HCT116 (cell line): ENCODE results near the gene CWC27. TPM values are rescaled to one million over a fixed set of nuclear protein-coding genes. Genes with fewer than 3 reads are reported as not detected.

Experiments used
- ATAC-seq: fragments of 200-7000 bp; cut with Tn5 transposase; 2 replicates; pipeline ENCODE4 v1.9.1; 2020; ENCODE audit warnings: mild to moderate bottlenecking, moderate library complexity
- BruUV-seq: library from RNA; stranded (reverse); fragments of 400-500 nt; replicated peaks from 2 replicates; lab custom pipeline; 2021; lab: Mats Ljungman, UMichigan
- CTCF ChIA-PET: fragments of 300-600 bp; sonication (Branson Sonifier 250); formaldehyde crosslinking; loops from one replicate; lab custom pipeline; 2021; ENCODE audit warnings: antibody characterized with exemption; lab: Charles Lee
- POLR2A ChIA-PET: fragments of 300-600, 350-600 bp; sonication (Branson Sonifier 250); formaldehyde crosslinking; loops from one replicate; lab custom pipeline; 2021; ENCODE audit warnings: antibody characterized with exemption; lab: Charles Lee
- RAD21 ChIA-PET, 2 experiments: fragments of 300-600 bp; sonication (Branson Sonifier 250); formaldehyde crosslinking; loops; one replicate each; lab custom pipeline; 2023; ENCODE audit warnings: low total read pairs in 2 of 2; ENCODE audit not compliant: uncharacterized antibody in 2 of 2, unreplicated experiment in 2 of 2, low non-redundant PET in 1 of 2; lab: Charles Lee
- DNase-seq: peaks from one replicate; pipeline ENCODE4 v3.0.0-alpha.2; 2010; ENCODE audit warnings: low read depth, low spot score
- H2AFZ ChIP-seq: fragments of 200-600 bp; shearing (Covaris generic), sonication (generic); 2 replicates; pipeline ENCODE4 v1.6.1; 2017; ENCODE audit warnings: low read depth, mixed run types, mixed read lengths, antibody characterized with exemption, low read length; ENCODE audit not compliant: poor library complexity, severe bottlenecking
- H3K27ac ChIP-seq: 2 replicates; pipeline ENCODE4 v1.5.1; 2012; ENCODE audit warnings: low read depth, low read length
- H3K27me3 ChIP-seq: fragments of 200-600 bp; sonication (generic); 2 replicates; pipeline ENCODE4 v1.6.1; 2016; ENCODE audit warnings: mixed run types, low read length, mixed read lengths; ENCODE audit not compliant: insufficient read depth
- H3K36me3 ChIP-seq, 2 experiments: fragments of 200-500 bp in 1 of 2; fragments of 200-600 bp in 1 of 2; sonication (Bioruptor generic) in 1 of 2; sonication (generic) in 1 of 2; 2 replicates each; pipeline versions ENCODE4 v1.5.1 to v1.6.1; 2014 to 2016; ENCODE audit warnings: low read length in 2 of 2, inconsistent platforms in 1 of 2, mixed read lengths in 1 of 2, mixed run types in 1 of 2; ENCODE audit not compliant: insufficient read depth in 2 of 2, control insufficient read depth in 1 of 2
- H3K4me1 ChIP-seq, 2 experiments: fragments of 200-600 bp in 1 of 2; sonication (generic) in 1 of 2; 2 replicates each; pipeline versions ENCODE4 v1.5.1 to v1.6.1; 2012 to 2017; ENCODE audit warnings: low read length in 2 of 2, inconsistent platforms in 1 of 2, mild to moderate bottlenecking in 1 of 2, mixed read lengths in 1 of 2, mixed run types in 1 of 2, moderate library complexity in 1 of 2; ENCODE audit not compliant: insufficient read depth in 2 of 2, control insufficient read depth in 1 of 2
- H3K4me2 ChIP-seq: fragments of 200-600 bp; sonication (generic); 2 replicates; pipeline ENCODE4 v1.6.1; 2017; ENCODE audit warnings: mixed run types, low read length, mixed read lengths
- H3K4me3 ChIP-seq, 2 experiments: fragments of 200-600 bp in 1 of 2; sonication (generic) in 1 of 2; replicated peaks in 1 of 2; 2 replicates each; pipeline ENCODE4 v1.5.1; 2011 to 2016; ENCODE audit warnings: low read length in 2 of 2, control low read depth in 1 of 2, low read depth in 1 of 2, mild to moderate bottlenecking in 1 of 2, mixed read lengths in 1 of 2, mixed run types in 1 of 2
- H3K79me2 ChIP-seq: fragments of 200-600 bp; sonication (generic); 2 replicates; pipeline ENCODE4 v1.6.1; 2017; ENCODE audit warnings: mild to moderate bottlenecking, mixed run types, low read length, moderate library complexity, mixed read lengths; ENCODE audit not compliant: insufficient read depth
- H3K9ac ChIP-seq: fragments of 200-600 bp; sonication (generic); 2 replicates; pipeline ENCODE4 v1.6.1; 2016; ENCODE audit warnings: low read length, mixed read lengths
- H3K9me2 ChIP-seq: fragments of 200-600 bp; sonication (generic), shearing (Covaris generic); 2 replicates; pipeline ENCODE4 v1.6.1; 2017; ENCODE audit warnings: mixed run types, mild to moderate bottlenecking, moderate library complexity; ENCODE audit not compliant: insufficient read depth
- H3K9me3 ChIP-seq, 2 experiments: fragments of 200-500 bp in 1 of 2; fragments of 200-600 bp in 1 of 2; sonication (Bioruptor generic) in 1 of 2; sonication (generic) in 1 of 2; 2 replicates each; pipeline ENCODE4 v1.6.1; 2014 to 2017; ENCODE audit warnings: low read length in 2 of 2, mixed read lengths in 2 of 2, inconsistent platforms in 1 of 2, low read depth in 1 of 2, mild to moderate bottlenecking in 1 of 2, mixed run types in 1 of 2, moderate library complexity in 1 of 2; ENCODE audit not compliant: control insufficient read depth in 1 of 2, insufficient read depth in 1 of 2
- H4K20me1 ChIP-seq: fragments of 200-600 bp; sonication (generic), shearing (Covaris generic); 2 replicates; pipeline ENCODE4 v1.6.1; 2017; ENCODE audit warnings: mixed run types, mild to moderate bottlenecking, moderate library complexity; ENCODE audit not compliant: insufficient read depth
- CEBPB ChIP-seq: IDR thresholded peaks from 2 replicates; pipeline ENCODE4 v1.6.1; 2012; ENCODE audit warnings: low read depth
- ELF1 ChIP-seq: IDR thresholded peaks from 2 replicates; pipeline ENCODE4 v1.6.1; 2012; ENCODE audit warnings: low read depth, borderline replicate concordance
- EZH2 ChIP-seq: fragments of 200-600 bp; sonication (generic); IDR thresholded peaks from 2 replicates; pipeline ENCODE4 v1.6.1; 2017; ENCODE audit warnings: antibody characterized with exemption, mixed run types
- EZH2phosphoT487 ChIP-seq: fragments of 200-600 bp; IDR thresholded peaks from 2 replicates; pipeline ENCODE4 v1.6.1; 2018; ENCODE audit warnings: antibody characterized with exemption, borderline replicate concordance
- FOSL1 ChIP-seq: IDR thresholded peaks from 2 replicates; pipeline ENCODE4 v1.6.1; 2012; ENCODE audit warnings: low read depth
- JUND ChIP-seq: IDR thresholded peaks from 2 replicates; pipeline ENCODE4 v1.6.1; 2012
- POLR2A ChIP-seq: IDR thresholded peaks from 2 replicates; pipeline ENCODE4 v1.7.0; 2011; ENCODE audit warnings: borderline replicate concordance; ENCODE audit not compliant: insufficient read depth, insufficient read length; ENCODE audit errors: extremely low read depth
- POLR2AphosphoS5 ChIP-seq: IDR thresholded peaks from 2 replicates; pipeline ENCODE4 v1.6.1; 2011; ENCODE audit warnings: mild to moderate bottlenecking, low read depth, low read length, moderate library complexity
- SP1 ChIP-seq: IDR thresholded peaks from 2 replicates; pipeline ENCODE4 v1.6.1; 2012; ENCODE audit warnings: low read depth
- TCF7L2 ChIP-seq: IDR thresholded peaks from 2 replicates; pipeline ENCODE4 v1.7.0; 2011; ENCODE audit warnings: borderline replicate concordance, inconsistent platforms; ENCODE audit not compliant: insufficient read depth, insufficient read length; ENCODE audit errors: extremely low read depth
- YY1 ChIP-seq: IDR thresholded peaks from 2 replicates; pipeline ENCODE4 v1.6.1; 2011; ENCODE audit warnings: low read length, low read depth, moderate library complexity, mild to moderate bottlenecking; ENCODE audit not compliant: insufficient replicate concordance; ENCODE audit errors: extremely low read depth
- ZNF274 ChIP-seq: fragments of 200-500 bp; sonication (Bioruptor generic); IDR thresholded peaks from 2 replicates; pipeline ENCODE4 v1.6.1; 2014; ENCODE audit warnings: mild to moderate bottlenecking, low read depth, low read length, inconsistent platforms
- intact Hi-C: fragments of 100-400 bp; cut with micrococcal nuclease; formaldehyde crosslinking; loops from 2 replicates; pipeline ENCODE4 v1.10.0; 2022
- total RNA-seq: library from RNA; stranded (reverse); gene quantifications from one replicate; pipeline ENCODE4 v1.2.1, GENCODE V29; 2021; ENCODE audit not compliant: unreplicated experiment
- TF ChIP-seq, protein P1 (sequence below): IDR thresholded peaks from 2 replicates; pipeline ENCODE4 v1.6.1; 2011; ENCODE audit warnings: mild to moderate bottlenecking, low read length, moderate library complexity; ENCODE audit not compliant: insufficient replicate concordance; ENCODE audit errors: extremely low read depth
- TF ChIP-seq, protein P2 (sequence below): IDR thresholded peaks from 2 replicates; pipeline ENCODE4 v1.6.1; 2012
- TF ChIP-seq, protein P3 (sequence below), 3 experiments: fragments of 200-600 bp in 1 of 3; sonication (generic) in 1 of 3; IDR thresholded peaks in 2 of 3; conservative IDR thresholded peaks in 1 of 3; 2 replicates each; pipeline ENCODE4 v1.5.1; 2012 to 2017; ENCODE audit warnings: low read depth in 2 of 3, low read length in 2 of 3, antibody characterized with exemption in 1 of 3, borderline replicate concordance in 1 of 3, control low read depth in 1 of 3, mild to moderate bottlenecking in 1 of 3, mixed read lengths in 1 of 3, mixed run types in 1 of 3, moderate library complexity in 1 of 3; ENCODE audit not compliant: insufficient read depth in 1 of 3
- TF ChIP-seq, protein P4 (sequence below): IDR thresholded peaks from 2 replicates; pipeline ENCODE4 v1.6.1; 2012

Gene CWC27
- total RNA-seq, 1 experiment from 2014 or later, result 29.1 TPM

DNA sequence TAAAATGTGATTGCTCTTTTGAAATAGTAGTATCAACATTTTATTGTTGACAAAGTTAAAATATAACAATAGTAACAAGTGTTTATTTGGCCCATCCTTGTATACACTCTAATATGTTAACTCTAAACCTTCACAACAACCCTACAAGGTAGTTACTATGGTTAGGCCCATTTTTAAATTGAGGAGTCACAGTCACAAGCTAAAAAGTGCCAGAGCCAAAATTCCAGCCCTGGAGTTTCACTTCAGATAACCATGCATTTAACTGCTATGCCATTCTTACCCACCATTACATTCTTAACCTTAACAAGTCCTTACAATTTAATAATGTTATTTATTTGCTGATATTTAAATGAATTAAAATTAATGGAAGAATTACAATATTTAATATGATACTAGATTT is 91.2 kb downstream of the CWC27 start:
- Histone ChIP-seq H3K9me3 (no peaks in the 10 kb centered on the region), H3K36me3 (no peaks in the 10 kb centered on the region), H3K27ac (no peak overlapping the region), H3K9ac (no peak overlapping the region), H3K4me1 (no peaks in the 10 kb centered on the region), H3K4me2 (no peak overlapping the region), H3K4me3 (no peak overlapping the region), H3K27me3 (no peaks in the 10 kb centered on the region), H4K20me1 (no peaks in the 10 kb centered on the region), H2AFZ (no peak overlapping the region), H3K9me2 (no peaks in the 10 kb centered on the region), H3K79me2 (no peaks in the 10 kb centered on the region)
- no TSS peak for BruUV-seq
- ChIA-PET RAD21 (no interaction called here), CTCF (no interaction called here), POLR2A (no interaction called here)
- TF ChIP-seq FOSL1 (no peak), CEBPB (no peak), EZH2phosphoT487 (no peak), EZH2 (no peak), SP1 (no peak), POLR2AphosphoS5 (no peak), ELF1 (no peak)
- intact Hi-C loops, result no loop called here
- DNase-seq, result no peak
- no peak for ATAC-seq

DNA sequence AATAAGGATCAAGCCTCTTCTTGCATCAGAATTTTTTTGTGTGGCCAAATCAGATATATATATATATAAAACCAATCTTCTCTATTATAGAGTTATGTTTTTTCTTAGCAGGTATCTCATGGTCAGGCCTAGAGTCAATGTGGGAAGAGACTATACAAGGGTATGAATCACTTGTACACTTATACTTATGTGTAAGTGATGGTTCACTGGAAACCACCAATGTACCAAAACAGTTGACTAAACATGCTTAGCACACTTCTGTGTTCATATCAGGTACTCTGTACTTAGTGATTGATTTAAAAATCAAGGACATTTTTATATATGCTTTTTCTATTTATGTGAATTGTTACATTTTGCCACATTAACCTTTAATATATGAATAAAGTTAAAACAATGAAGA is 92.6 kb downstream of the CWC27 start:
- POLR2A ChIA-PET, result no interaction called here
- H3K79me2 ChIP-seq, result no peaks in the 10 kb centered on the region
- RAD21 ChIA-PET, result no interaction called here
- no peaks in the 10 kb centered on the region for H3K9me3 ChIP-seq
- ATAC-seq (no peak), DNase-seq (no peak)
- H3K36me3 ChIP-seq, result no peaks in the 10 kb centered on the region
- no peak overlapping the region for H3K4me3 ChIP-seq
- intact Hi-C loops, result no loop called here
- H3K4me1 ChIP-seq, result no peaks in the 10 kb centered on the region
- CTCF ChIA-PET, result no interaction called here
- no TSS peak for BruUV-seq
- no peak overlapping the region for H3K27ac ChIP-seq
- no peak overlapping the region for H2AFZ ChIP-seq
- no peaks in the 10 kb centered on the region for H4K20me1 ChIP-seq
- no peaks in the 10 kb centered on the region for H3K9me2 ChIP-seq
- H3K27me3 ChIP-seq, result no peaks in the 10 kb centered on the region
- H3K4me2 ChIP-seq, result no peak overlapping the region
- no peak overlapping the region for H3K9ac ChIP-seq
- no peak for TF ChIP-seq YY1
- TF ChIP-seq, protein P1, sequence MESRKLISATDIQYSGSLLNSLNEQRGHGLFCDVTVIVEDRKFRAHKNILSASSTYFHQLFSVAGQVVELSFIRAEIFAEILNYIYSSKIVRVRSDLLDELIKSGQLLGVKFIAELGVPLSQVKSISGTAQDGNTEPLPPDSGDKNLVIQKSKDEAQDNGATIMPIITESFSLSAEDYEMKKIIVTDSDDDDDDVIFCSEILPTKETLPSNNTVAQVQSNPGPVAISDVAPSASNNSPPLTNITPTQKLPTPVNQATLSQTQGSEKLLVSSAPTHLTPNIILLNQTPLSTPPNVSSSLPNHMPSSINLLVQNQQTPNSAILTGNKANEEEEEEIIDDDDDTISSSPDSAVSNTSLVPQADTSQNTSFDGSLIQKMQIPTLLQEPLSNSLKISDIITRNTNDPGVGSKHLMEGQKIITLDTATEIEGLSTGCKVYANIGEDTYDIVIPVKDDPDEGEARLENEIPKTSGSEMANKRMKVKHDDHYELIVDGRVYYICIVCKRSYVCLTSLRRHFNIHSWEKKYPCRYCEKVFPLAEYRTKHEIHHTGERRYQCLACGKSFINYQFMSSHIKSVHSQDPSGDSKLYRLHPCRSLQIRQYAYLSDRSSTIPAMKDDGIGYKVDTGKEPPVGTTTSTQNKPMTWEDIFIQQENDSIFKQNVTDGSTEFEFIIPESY, result no peak
- no peak for TF ChIP-seq EZH2
- TF ChIP-seq TCF7L2, result no peak
- TF ChIP-seq, protein P2, sequence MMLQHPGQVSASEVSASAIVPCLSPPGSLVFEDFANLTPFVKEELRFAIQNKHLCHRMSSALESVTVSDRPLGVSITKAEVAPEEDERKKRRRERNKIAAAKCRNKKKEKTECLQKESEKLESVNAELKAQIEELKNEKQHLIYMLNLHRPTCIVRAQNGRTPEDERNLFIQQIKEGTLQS, result no peak
- no peak for TF ChIP-seq CEBPB
- TF ChIP-seq, protein P3, sequence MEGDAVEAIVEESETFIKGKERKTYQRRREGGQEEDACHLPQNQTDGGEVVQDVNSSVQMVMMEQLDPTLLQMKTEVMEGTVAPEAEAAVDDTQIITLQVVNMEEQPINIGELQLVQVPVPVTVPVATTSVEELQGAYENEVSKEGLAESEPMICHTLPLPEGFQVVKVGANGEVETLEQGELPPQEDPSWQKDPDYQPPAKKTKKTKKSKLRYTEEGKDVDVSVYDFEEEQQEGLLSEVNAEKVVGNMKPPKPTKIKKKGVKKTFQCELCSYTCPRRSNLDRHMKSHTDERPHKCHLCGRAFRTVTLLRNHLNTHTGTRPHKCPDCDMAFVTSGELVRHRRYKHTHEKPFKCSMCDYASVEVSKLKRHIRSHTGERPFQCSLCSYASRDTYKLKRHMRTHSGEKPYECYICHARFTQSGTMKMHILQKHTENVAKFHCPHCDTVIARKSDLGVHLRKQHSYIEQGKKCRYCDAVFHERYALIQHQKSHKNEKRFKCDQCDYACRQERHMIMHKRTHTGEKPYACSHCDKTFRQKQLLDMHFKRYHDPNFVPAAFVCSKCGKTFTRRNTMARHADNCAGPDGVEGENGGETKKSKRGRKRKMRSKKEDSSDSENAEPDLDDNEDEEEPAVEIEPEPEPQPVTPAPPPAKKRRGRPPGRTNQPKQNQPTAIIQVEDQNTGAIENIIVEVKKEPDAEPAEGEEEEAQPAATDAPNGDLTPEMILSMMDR (IDR thresholded peaks at IDR 0.05 in 2 of 3, conservative IDR thresholded peaks at IDR 0.05 in 1 of 3; ENCODE audit: borderline replicate concordance in 1 of 3, insufficient read depth in 1 of 3, low read depth in 2 of 3, low read length in 2 of 3), result no peak
- no peak for TF ChIP-seq POLR2A
- TF ChIP-seq FOSL1, result no peak
- TF ChIP-seq ZNF274, result no peak
- TF ChIP-seq, protein P4, sequence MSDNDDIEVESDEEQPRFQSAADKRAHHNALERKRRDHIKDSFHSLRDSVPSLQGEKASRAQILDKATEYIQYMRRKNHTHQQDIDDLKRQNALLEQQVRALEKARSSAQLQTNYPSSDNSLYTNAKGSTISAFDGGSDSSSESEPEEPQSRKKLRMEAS, result no peak
- TF ChIP-seq JUND, result no peak
